Kidney (tissue), 14 donors: ENCODE data around the gene KCNA2. TPM values are rescaled to one million over a fixed set of nuclear protein-coding genes. Genes with fewer than 3 reads are reported as not detected.
A peak's percentile ranks its signal among the peaks of the same experiment; 100 is the strongest.

Experiments
- DNase-seq, 5 donors: peaks; one replicate each; pipeline ENCODE4 v3.0.0-alpha.2; 2013 to 2020
- FAIRE-seq: peaks from 2 replicates; lab custom pipeline; 2012; peaks lifted over from hg19 to GRCh38; lab: Jason Lieb, UNC
- H3K27ac ChIP-seq, 2 donors: one replicate each; pipeline ENCODE4 v1.7.0; 2013; ENCODE audit warnings: low read depth in 2 of 2, low read length in 2 of 2, inconsistent platforms in 1 of 2
- H3K27me3 ChIP-seq: one replicate; pipeline ENCODE4 v1.7.1; 2013; ENCODE audit warnings: low read length, inconsistent platforms; ENCODE audit not compliant: control insufficient read depth, insufficient read depth
- H3K36me3 ChIP-seq, 3 donors: one replicate each; pipeline versions ENCODE4 v1.7.0 to v1.7.1; 2013; ENCODE audit warnings: low read length in 3 of 3, control low read depth in 1 of 3, inconsistent platforms in 1 of 3; ENCODE audit not compliant: insufficient read depth in 3 of 3, control insufficient read depth in 2 of 3
- H3K4me1 ChIP-seq, 3 donors: one replicate each; pipeline versions ENCODE4 v1.7.0 to v1.7.1; 2013; ENCODE audit warnings: low read length in 3 of 3, inconsistent platforms in 1 of 3, low read depth in 1 of 3; ENCODE audit not compliant: control insufficient read depth in 2 of 3, insufficient read depth in 2 of 3
- H3K4me3 ChIP-seq, 3 donors: one replicate each; pipeline versions ENCODE4 v1.7.0 to v1.8.1; 2013; ENCODE audit warnings: low read length in 3 of 3, control low read depth in 1 of 3, inconsistent platforms in 1 of 3
- H3K9ac ChIP-seq, 3 donors: one replicate each; pipeline versions ENCODE4 v1.7.0 to v1.7.1; 2013; ENCODE audit warnings: low read length in 3 of 3, control low read depth in 1 of 3, inconsistent platforms in 1 of 3
- H3K9me3 ChIP-seq, 3 donors: one replicate each; pipeline versions ENCODE4 v1.7.0 to v1.7.1; 2013; ENCODE audit warnings: low read length in 3 of 3, control low read depth in 1 of 3, inconsistent platforms in 1 of 3; ENCODE audit not compliant: control insufficient read depth in 2 of 3, insufficient read depth in 1 of 3
- intact Hi-C: fragments of 100-400 bp; cut with DNase I; formaldehyde crosslinking; loops from one replicate; pipeline ENCODE4 v1.11.1; 2022
- polyA plus RNA-seq: library from polyadenylated mRNA; stranded (reverse); fragments of 350-450 nt; fragmentation: Illumina TruSeq; extraction: RNeasy Lipid Tissue Mini Kit (QIAGEN cat#74804); gene quantifications from one replicate; pipeline ENCODE4 v1.2.3, GENCODE V29; 2014; ENCODE audit warnings: low read depth, low replicate concordance; ENCODE audit not compliant: insufficient read depth
- total RNA-seq: library from RNA; stranded (reverse); fragmentation: NEBNext Ultra II Directional; extraction: Animal tissue kit (Norgen Biotek cat#: 25700); gene quantifications from one replicate; pipeline ENCODE4 v1.2.1, GENCODE V29; 2021
- TF ChIP-seq, protein P1 (sequence below): IDR thresholded peaks from 3 replicates; pipeline ENCODE4 v1.5.1; 2012; ENCODE audit warnings: mild to moderate bottlenecking, moderate library complexity, borderline replicate concordance; ENCODE audit not compliant: insufficient read depth; ENCODE audit errors: extremely low read depth
- donor health status: control.
- donor health status: control.
- donor health status: control.
- donor health status: control.
- donor health status: control.
- donor health status: DM: yes; HTN: yes; CAD: no.
- donor health status: Normal renal cell carcinoma (clear cell type).

KCNA2 gene
- total and polyA plus RNA-seq, 2 donors from 2014 or later: 0.09 to 1.3 TPM

- FAIRE-seq (no peak), DNase-seq (peak in 3 of 5 donors; percentile 8 to 83 (median 40))
- no peak overlapping the region for H3K4me3 ChIP-seq
- no peak overlapping the region for H3K9ac ChIP-seq
- no peaks in the 10 kb centered on the region for H3K9me3 ChIP-seq
- intact Hi-C loops: no loop called here
- H3K27ac ChIP-seq: no peak overlapping the region
- H3K36me3 ChIP-seq: no peaks in the 10 kb centered on the region
- peaks cover 2% of the 10 kb centered on the region for H3K27me3 ChIP-seq
- H3K4me1 ChIP-seq: peaks cover 0 to 6% (median 0%) of the 10 kb centered on the region in 3 donors
- TF ChIP-seq, protein P1, sequence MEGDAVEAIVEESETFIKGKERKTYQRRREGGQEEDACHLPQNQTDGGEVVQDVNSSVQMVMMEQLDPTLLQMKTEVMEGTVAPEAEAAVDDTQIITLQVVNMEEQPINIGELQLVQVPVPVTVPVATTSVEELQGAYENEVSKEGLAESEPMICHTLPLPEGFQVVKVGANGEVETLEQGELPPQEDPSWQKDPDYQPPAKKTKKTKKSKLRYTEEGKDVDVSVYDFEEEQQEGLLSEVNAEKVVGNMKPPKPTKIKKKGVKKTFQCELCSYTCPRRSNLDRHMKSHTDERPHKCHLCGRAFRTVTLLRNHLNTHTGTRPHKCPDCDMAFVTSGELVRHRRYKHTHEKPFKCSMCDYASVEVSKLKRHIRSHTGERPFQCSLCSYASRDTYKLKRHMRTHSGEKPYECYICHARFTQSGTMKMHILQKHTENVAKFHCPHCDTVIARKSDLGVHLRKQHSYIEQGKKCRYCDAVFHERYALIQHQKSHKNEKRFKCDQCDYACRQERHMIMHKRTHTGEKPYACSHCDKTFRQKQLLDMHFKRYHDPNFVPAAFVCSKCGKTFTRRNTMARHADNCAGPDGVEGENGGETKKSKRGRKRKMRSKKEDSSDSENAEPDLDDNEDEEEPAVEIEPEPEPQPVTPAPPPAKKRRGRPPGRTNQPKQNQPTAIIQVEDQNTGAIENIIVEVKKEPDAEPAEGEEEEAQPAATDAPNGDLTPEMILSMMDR: no peak
These were observed 50.2 kb downstream of the KCNA2 start for GRCh38 chr1:110555807-110556470.

DNA sequence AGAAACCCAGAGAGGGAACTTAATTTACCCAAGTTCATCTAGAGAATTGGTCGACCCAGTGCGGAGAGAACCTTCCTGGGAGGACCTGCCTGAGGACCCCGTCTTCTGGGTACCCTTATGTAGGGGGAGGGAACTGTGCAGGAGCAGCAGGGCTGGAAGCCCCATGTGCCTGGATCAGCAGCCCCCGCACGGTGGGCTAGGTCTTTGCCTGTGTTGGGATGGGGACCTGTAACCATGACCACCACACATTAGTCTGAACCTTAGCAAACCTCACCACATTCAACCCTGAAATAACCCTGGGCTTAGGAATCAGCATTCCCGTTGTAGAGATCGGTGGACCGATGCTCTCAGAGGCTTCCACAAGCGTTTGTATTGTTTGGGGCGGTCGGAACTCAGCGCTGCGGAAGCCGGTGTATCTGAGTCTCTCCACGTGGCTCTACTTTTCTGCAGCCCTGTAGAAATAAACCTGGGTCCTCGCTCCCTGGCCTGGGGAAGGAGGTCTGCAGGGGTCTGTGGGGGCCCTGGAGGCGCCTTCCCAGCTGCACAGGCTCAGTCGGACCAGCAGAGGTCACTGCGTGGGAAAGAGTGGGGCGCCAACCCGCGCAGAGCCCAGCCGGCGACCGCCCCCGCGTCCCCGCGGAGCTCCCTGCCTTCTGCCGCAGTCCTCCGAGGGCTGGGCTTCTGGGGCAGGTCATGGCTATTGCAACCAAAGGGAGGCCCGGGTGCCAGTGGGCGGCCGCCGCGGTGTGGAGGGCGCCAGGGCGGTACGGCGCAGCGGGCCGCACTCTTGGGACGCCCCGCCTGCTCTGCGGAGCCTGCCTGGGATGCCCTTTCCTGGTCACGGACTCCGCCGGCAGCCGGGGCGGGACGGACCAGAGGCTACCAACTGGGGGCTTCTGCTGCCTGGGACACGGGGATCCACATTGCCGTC lies 51.0 kb downstream of the KCNA2 start:
- Histone ChIP-seq H3K4me3 (no peak overlapping the region), H3K9me3 (no peaks in the 10 kb centered on the region), H3K4me1 (peaks cover 0 to 6% (median 0%) of the 10 kb centered on the region in 3 donors), H3K9ac (no peak overlapping the region), H3K36me3 (no peaks in the 10 kb centered on the region), H3K27ac (no peak overlapping the region), H3K27me3 (peaks cover 2% of the 10 kb centered on the region)
- FAIRE-seq: no peak
- peak; percentile 48 to 85 (median 66) for DNase-seq
- TF ChIP-seq, protein P1: peak; percentile 61
- intact Hi-C loops: no loop called here

DNA sequence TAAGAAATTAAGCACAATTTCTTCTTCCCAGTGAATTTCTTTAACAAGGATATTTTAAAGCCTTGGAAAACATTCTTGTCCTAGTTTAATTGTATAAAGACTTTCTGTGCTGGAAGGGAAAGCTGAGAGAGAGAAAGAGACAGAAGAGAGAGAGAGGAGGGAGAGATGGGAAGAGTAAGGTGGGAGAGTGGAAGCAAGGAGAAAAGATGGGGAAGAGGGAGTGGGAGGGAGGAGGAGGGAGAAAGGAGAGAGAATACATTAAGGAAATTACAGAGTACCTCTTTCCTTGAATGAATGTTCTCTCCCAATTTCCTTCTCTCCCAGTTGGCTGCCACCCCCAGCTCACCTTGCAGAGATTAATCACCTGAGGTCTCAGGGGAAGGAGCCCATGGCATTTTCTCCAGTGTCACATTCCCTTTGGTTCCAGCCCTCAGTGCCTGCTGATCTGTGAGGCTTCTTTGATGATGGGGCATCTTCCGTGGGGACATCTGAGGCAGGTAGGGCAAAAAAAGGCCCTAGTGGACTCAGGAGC lies 54.8 kb downstream of the KCNA2 start:
- TF ChIP-seq, protein P1: no peak
- Histone ChIP-seq H3K4me1 (peaks cover 0 to 6% (median 0%) of the 10 kb centered on the region in 3 donors), H3K9ac (no peak overlapping the region), H3K36me3 (no peaks in the 10 kb centered on the region), H3K9me3 (no peaks in the 10 kb centered on the region), H3K27ac (no peak overlapping the region), H3K27me3 (peaks cover 2% of the 10 kb centered on the region), H3K4me3 (no peak overlapping the region)
- intact Hi-C loops: no loop called here
- no peak for FAIRE-seq
- DNase-seq: no peak
